ENCODE data around the gene BRCA2.

The BRCA2 gene

DNA sequence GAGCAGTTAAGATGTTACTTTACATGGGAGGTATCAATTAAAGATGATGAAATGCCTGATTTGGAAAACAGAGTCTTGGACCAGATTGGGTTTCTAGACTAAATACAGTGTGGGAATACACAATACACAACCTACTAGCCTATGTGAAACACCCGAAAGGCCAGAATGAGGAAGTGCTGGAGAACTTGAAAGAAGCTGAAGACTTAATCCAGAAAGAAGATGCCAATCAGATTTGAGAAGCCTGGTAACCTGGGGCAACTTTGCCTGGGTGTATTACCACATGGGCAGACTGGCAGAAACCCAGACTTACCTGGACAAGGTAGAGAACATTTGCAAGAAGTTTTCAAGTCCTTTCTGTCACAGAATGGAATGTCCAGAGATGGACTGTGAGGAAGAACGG lies 69.4 kb downstream of the BRCA2 start:
- no peak for DNase-seq

DNA sequence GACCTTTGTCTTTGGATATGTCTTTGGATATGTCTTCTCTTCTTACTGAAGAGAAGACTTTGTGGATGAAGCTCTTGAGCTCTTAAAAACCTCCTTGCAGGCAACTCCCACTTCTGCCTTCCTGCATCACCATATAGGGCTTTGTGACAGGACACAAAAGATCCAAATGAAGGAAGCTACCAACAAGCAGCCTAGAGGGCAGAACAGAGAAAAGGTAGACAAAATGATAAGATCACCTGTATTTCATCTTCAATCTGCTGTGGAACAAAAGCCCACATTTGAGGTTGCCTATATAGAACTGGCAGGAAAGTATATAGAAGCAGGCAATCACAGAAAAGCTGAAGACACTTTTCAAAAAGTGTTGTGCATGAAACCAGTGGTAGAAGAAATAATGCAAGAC lies 70.1 kb downstream of the BRCA2 start:
- DNase-seq: no peak

DNA sequence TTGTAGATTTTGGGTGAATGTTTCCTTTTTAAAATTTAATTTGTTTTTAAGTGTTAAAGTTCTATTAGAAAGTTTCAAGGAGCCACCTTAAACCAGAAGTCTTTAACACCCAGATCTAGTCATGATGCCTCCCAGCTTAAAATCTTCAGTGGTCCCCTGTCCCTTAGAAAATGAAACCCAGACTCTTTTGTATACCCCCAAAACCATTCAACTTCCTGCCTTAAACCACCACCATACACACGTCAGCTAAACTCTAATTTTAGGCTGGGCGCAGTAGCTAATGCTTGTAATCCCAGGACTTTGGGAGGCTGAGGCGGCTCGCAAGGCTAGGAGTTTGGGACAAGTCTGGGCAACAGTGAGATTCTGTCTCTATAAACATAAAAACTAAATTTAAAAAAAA lies 74.7 kb downstream of the BRCA2 start:
- no peak for DNase-seq

DNA sequence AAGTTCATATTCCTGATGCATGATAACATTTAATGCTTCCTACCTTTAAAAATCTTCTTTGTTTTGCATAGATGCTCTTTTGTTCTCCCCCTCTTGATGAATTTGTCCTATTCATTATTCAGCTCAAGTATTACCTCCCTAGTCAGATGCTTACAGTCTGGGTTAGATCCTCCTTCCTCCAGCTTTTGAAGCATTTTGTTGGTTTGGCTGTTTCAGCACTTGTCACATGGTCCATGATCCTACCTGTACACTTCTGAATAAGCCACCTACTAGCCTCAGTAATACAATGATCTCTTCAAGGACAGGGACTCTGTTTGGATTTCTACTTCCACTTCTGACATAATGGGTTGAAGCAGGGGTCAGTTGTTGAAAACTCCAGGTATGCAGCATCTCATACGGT lies 75.2 kb downstream of the BRCA2 start:
- no peak for DNase-seq

DNA sequence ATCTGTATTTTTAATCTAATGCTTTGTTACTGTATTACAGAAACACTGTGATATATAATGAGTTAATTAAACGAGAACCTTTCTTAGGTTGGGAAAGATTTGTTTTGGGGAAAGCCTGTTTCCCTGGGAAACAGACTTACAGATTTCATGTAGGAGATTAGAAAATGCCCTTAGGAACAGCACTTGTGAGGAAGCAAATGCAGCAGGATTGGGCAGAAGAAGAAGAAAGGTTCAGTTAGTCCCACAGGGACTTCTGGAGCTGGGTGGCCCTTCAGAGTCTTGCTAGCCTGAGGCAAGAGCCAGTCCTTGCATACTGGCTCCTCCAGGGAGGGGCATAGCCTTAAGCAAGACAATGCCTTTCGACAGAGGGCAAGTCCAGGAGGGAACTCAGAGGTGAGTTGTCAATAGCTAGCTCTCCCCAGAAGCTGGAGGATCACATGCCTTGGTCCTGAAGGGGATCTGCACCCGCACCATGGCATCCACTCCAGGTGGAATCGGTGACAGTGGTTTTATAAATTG lies 75.9 kb downstream of the BRCA2 start:
- no peak for DNase-seq

DNA sequence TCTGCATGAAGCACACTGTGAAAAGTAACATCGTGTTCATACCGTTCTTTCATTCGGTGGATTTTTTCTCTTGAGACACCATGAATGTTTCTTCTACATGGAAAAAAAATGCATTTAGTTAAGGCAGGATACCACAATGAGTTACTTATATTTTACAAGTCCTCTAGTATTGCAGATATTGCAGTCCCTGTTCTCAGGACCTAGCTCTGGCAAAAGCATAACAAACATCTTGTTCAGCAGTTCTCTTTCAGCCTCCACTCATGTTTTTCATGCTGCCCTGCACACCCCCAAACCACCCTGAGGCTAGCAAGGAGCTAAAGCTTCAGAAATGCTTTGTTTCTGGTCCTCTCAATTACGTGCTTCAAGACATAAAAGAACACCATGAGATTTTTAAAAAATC lies 87.8 kb downstream of the BRCA2 start:
- DNase-seq: no peak

DNA sequence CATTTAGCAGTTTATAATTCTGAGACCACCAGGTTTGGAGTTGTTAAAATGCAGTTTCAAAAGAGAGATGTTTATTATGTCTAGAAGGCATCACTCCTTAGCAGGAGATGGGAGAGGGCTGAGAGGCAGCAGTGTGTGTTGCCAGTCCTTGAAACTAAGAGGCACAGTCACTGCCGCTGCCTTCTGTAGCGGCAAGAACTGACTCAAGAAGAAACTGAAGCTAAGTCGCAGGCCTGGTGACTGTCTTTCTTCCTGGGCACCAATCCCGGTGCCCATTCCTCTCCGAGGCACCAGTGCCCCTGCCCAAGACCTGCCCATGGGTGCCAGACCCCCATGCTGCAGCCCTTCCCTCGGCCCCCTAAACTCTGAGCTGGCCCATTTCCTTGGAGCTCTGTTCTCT lies 92.5 kb downstream of the BRCA2 start:
- DNase-seq: no peak

DNA sequence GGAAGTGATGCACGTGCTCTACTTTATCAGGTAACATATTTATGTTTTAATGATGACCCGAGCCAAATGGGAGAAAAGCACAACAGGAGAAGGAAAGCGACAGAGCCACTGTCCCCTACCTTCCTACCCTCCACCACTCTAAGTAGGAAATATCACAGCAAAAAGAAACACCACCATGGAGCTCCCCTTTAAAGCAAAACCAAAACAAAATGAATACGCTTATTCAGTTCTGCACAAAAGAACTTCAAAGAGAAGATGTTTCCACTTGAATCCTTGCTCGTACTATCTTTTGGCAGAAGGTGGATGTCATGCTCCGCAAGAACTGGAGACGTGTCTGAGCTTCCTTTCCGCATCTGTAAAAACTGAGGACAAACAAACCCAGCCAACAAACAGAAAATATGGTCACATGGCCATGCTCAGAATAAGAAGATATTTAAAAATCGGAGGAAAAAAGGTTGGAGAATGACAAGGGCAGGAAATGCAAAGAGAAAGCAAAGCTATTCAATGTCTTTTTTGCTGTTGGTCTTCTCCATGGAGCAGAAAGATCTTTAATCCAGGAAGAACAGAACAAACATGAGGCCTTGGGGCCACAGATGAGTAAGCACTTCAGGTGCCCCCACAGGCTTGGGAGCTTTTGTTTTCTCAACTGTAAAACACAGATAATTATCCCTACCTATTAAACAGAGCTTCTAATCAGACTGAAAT lies 93.1 kb downstream of the BRCA2 start:
- DNase-seq: no peak

DNA sequence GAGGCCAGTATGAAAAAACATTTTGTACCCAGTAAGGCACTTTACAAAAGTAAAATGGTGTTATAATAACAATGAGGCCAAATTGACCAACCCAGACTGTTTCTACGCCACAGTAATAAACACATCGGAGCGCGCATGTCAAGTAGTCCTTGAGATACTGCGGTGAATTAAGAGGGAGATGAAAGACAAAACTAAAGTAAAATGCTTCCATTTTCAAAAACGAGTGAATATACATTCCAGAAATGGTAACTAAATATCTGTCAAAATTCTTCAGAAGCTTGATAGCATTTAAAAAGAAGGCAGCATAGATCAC lies 93.6 kb downstream of the BRCA2 start:
- DNase-seq: no peak

DNA sequence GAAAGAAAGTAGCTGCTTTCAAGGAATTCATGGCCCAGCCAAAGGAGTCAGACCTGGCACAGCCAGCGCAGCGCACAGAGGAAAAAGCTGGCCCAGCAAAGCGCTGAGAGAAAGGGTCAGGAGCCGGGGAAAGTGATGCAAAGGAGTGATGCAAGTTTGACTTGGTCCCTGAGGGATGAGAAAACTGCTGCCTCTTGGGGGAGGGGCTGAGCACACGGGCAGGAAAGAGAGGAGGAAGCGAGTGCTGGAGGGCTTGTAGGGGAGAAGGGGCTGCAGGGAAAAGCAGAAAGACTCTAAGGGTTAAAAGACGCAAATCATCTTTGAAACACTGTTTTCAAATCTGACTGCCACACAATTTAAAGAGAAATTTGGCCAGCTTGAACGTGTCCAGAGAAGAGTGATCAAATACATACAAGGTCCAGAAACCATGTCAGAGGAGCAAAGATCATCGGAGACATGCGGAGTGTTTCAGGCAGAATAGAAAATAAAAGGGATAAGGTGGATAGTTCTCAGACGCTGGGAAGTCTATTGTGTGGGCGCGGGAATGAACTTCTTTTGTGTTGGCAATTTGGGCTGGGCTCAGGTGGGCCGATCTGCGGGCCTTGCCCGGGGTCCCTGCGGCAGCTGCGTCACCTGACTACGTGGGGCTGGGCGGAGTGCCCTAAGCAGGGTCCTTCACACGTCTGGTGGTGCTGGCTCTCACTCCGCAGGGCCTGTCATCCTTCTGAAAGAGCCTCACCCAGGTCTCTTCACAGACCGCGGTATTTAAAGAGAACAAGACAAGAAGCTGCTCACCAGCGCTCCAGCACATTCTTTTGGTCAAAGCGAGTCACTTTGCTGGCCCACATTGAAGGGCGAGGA lies 94.5 kb downstream of the BRCA2 start:
- DNase-seq: no peak

DNA sequence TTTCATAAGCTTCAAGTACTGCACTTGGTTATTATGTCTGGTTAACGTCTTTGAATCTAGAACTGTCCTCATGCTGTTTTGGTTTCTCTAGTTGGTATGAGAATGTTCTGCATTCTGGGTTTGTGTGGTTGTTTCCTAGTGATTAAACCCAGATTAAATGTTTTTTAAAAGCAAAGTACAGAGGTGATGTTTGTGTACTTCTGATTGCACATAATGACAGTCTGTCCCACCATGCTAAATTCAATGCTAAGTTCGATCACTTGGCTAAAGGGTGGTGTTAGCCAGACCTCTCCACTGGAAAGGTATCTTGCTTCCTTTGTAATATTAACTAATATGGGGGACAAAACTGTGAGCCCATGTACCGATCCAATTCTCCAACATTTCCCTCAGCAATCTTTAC lies 98.0 kb downstream of the BRCA2 start:
- DNase-seq: no peak

DNA sequence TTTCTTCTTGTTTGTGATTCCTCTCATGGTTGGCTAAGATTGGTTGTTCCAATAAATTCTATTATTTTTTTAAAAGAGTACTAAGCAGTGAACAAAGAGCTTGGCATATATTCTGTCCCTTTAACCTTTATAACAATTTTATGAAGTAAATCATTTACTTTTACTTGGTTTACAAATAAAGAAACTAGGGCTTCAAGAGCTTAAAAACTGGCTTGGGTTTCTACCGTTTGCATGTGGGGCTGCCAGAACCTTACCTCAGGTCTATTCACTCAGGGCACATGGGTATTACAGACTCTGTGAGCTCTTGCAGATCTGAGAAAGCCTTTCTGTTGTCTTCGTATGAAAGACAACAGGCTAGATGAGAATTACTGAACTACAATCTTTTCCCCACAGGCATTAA lies 99.3 kb downstream of the BRCA2 start:
- no peak for DNase-seq

DNA sequence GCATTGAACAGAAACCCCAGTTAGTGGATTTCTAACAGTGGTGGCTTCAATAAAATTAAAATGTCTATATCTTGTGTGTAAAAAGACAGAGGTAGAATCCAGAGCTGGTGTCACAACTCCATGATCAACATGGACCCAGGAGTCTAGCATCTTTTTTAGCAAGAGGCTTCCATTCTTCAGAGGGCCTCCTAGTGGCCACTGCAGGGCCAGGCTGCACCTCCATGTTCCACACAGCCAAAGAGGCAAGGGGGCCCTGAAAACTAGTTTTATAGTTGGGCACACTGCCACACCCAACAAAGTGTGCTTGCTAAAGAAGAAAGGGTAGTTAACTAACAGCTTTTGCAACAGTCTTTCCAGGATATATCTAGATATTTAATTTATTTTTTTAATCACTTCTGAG lies 99.7 kb downstream of the BRCA2 start:
- DNase-seq: peak; percentile 14

DNA sequence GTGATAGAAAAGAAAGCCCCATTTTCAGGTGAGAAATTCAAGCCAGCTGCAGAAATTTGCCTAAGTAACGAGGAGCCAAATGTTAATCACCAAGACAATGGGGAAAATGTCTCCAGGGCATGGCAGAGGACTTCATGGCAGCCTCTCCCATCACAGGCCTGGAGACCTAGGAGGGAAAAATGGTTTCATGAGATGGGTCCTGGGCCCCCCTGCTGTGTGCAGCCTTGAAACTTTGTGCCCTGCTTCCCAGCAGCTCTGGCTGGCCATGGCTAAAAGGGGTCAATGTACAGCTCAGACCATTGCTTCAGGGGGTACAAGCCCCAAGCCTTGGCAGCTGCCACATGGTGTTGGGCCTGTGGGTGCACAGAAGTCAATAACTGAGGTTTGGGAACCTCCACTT lies 102.7 kb downstream of the BRCA2 start:
- no peak for DNase-seq

DNA sequence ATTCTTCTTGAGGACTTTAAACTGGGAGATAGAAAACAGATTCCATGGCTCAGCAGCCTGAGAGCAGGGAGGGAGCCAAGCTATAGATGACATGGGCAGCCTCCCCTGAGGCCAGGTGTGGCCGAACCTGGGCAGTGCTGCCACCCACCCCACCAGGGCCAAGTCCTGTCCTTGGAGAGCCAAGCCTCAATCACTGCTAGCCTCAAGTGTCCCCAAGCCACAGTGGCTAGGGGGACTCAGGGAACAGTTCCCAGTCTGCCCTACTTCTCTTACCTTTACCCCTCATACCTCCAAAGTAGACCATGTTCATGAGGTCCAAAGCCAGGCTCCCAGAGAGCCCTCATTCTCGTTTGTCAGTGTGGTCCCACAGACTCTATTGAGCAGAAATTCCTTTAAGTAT lies 104.6 kb downstream of the BRCA2 start:
- no peak for DNase-seq

DNA sequence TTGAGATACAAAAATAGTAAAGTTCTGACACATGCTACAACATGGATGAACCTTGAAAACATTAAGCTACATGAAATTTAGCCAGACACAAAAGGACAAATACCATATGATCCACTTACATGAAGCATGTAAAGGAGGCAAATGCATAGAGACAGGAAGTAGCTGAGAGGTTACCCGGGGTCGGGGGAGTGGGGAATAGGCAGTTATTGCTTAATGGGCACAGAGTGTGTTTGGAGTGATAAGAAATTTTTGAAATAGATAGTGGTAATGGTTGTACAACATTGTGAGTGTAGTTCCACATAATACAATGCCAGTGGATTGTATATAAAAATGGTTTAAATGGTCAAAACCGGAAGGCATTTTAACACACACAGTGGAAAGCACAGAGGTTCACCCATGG lies 108.3 kb downstream of the BRCA2 start:
- peak; percentile 14 for DNase-seq

DNA sequence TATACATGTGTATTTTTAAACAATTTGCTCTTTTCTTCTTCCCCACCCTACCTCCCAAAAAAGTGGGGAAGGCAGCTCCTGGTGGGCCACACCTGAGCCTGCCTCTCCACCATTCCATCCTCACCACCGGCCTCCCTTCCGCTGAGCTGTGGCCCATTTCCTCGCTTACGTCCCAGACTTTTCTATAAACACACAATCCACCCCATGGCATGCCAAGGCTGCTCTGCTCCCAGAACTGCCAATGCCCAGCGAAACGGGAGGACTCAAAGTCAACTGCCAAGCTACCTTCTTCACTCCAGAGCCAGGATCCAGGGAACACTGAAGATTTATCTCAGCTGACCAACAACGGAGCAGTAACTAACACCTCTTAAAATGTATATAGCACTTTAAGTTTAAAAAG lies 109.8 kb downstream of the BRCA2 start:
- no peak for DNase-seq

DNA sequence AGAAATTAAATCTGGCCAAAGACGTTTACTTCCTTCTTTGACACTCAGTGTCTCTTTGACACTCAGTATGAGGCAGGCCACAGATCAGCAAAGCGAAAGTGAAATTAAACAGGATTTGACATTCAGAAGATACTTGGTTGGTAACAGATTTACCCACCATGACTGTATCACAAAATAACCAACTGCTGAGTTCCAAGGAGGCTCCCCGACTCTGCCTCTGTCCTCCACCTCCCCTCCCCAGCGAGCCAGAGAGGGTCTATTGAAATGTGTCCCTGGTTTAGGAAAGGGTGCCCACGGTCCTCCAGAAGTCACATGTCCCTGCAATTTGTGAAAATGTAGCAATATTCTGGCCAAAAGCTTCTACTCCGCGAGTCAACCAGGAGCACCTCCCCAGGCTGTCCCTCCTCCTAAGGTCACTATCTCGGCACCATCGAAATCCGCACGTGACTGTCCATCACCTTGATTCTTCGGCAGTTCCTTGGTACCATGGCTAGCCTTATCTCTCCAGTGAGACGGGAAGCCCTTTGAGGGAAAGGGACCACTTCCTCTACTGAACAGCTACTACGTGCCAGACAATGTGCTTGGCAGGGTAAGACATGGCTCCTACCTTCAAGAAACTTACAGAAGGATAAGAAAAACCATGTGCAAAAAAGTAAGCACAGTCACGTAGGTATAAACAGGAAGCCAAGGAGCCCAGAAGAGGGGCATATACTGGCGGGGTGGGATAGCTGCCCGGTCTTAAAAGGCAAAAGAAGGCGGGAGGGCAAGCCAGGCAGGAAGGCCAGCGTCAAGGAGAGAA lies 111.1 kb downstream of the BRCA2 start:
- DNase-seq: peak; percentile 38

DNA sequence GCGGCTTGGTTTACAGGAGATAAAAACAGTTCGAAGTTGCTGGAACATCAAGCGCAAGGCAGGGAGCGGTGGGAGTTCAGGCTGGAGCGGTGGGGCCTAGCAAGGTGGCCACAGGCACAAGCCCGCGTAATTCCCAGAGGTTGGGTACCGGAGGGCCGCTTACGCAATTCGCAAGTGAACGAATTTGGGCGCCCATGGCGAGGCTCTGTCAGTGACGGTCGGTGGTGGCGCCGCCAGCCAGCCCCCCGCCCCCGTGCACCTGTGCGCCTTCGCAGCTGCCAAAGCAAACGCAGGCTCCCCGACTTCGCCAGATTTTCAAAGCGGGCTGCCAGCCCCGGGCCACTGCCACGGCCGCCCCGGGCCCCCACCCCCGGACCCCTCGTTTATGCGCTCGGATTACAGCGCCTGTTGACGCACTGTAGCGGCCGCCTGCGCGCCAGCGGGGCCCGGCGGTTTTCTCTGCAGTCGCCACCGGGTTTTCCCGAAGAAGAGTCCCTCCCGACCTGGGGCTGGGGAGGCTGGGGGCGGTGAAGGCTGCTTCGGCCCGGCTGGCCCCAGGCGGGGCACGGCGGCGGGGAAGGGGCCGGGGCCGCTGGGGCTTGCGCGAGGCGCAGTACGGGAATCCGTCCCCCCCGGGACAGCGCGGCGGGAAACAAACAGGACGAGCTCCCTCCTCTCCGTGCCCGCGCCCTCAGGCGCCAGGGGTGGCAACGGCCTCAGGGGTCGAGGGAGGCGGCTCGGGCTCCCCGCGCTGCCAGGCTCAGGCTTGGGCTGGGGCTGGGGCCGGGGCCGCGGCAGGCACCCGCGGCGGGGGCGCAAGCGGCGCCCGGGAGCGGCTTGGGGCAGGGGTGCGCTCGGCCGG lies 111.9 kb downstream of the BRCA2 start:
- DNase-seq: peak; percentile 62

DNA sequence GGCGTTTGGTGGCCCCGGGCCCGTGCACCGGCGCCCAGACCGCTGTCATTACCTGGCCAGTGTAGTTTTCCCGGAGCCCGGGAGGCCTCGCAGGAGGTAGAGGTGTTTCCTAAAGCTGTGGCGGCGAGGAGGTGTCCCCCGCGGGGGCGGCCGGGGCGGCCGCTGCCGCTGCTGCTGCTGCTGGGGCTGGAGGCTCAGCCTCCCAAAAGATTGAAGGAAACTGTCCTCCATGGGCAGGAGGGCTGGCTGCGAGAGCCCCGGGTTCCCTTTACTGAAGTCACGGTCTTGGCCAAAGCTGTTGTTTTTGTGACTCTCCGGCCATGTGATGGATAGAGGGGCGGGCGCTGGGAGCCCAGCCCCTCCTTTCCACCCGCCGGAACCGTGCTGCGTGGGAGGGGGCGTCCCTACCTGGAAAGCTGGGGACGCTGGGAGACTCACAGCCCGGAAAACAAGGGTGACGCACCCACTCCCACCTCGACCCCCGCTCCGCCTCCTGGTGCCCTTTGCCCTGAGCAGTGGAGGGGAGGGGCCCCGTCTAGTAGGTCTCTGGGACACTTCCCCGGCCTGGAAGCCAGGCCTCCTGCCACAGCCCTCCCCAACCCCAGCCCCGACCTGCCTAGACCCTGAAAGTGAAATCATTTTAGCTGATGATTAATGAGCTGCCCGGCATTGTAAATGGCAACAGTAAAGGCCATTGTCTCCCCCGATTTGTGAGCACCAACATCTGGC lies 112.7 kb downstream of the BRCA2 start, which contains the start of gene N4BP2L1:
Gene N4BP2L1 (minus strand): TSS at position 279 of the 729 bp plus-strand sequence. CDS start 48 bp downstream, at position 231.
- DNase-seq: peak; percentile 89

DNA sequence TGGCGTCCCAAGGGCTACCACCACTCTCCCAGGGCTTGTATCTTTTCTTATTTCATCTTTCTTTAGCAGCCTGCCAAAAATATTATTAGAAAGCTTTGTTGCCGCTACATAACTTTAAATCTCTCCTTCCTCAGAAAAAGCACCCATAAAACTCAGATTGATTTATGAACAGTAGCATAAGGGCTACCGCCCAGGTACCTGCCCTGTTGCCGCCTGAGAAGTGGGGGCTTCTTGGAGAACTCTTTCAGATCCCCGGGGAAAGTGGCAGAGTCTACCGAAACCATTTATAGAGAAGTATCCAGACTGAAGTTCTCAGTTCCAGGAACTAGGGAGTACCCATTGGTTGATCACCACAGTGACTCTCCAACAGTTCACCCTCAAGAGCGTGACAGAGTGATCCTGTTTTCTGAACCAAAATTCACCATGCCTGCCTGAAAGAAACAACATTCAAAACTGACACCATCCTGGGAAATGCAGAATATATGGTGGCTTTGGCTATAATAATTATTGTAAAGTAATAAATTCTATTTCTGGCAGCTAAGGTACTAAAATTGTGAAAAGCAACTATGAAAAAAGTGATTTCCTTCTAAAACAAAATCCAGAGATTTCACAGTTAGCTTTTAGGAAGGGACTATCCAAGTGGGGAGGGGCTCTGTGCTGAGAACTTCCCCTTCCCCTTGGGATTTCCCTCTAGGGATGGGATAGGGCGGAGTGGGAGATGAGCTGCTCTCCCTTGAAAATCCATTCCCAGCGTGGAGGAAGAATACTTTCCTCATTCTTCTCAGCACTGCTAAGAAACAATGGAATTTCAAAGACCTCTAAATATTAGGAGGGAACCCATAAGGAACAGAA lies 113.5 kb downstream of the BRCA2 start:
- no peak for DNase-seq

Data from CD4-positive, alpha-beta T cell treated with Interleukin-17A for 4 hours (primary cell).